H1 (cell line): Measurements from ENCODE around the gene ANKRD11. TPM values are rescaled to one million over a fixed set of nuclear protein-coding genes. Genes with fewer than 3 reads are reported as not detected.
"Not testable (repeated sequence)": the region's sequence is repeated elsewhere in the genome, so short reads cannot be mapped to it uniquely, and the experiment has no call there.

Experiments used
- CTCF ChIA-PET: fragments of 300-600 bp; sonication (Branson Sonifier 250); formaldehyde crosslinking; loops from one replicate; lab custom pipeline; 2021; ENCODE audit not compliant: partially characterized antibody; lab: Charles Lee
- POLR2A ChIA-PET: fragments of 300-600 bp; sonication (Branson Sonifier 250); formaldehyde crosslinking; loops from one replicate; lab custom pipeline; 2021; ENCODE audit warnings: inconsistent platforms; ENCODE audit not compliant: partially characterized antibody; lab: Charles Lee
- DNase-seq, 2 experiments: peaks; one replicate each; pipeline versions ENCODE4 v3.0.0 to v3.0.0-alpha.2; 2010 to 2022; ENCODE audit warnings: low spot score in 2 of 2, low read depth in 1 of 2, mixed read lengths in 1 of 2
- FAIRE-seq: peaks from 2 replicates; lab custom pipeline; 2011; peaks lifted over from hg19 to GRCh38; lab: Jason Lieb, UNC
- H2AFZ ChIP-seq: 2 replicates; pipeline ENCODE4 v1.8.1; 2012; ENCODE audit warnings: low read length, inconsistent platforms
- H2AK5ac ChIP-seq: 2 replicates; pipeline ENCODE4 v1.6.1; 2013; ENCODE audit warnings: low read depth, low read length
- H2BK120ac ChIP-seq: replicated peaks from 2 replicates; pipeline ENCODE3; 2013; ENCODE audit warnings: low read depth, low read length, inconsistent platforms
- H2BK12ac ChIP-seq: 2 replicates; pipeline ENCODE4 v1.6.1; 2013; ENCODE audit warnings: low read depth, low read length
- H2BK15ac ChIP-seq: 2 replicates; pipeline ENCODE4 v1.6.1; 2013; ENCODE audit warnings: low read length
- H2BK20ac ChIP-seq: 2 replicates; pipeline ENCODE4 v1.6.1; 2013; ENCODE audit warnings: low read length
- H2BK5ac ChIP-seq: 2 replicates; pipeline ENCODE4 v1.6.1; 2013; ENCODE audit warnings: low read depth, low read length
- H3K14ac ChIP-seq: 2 replicates; pipeline ENCODE4 v1.6.1; 2013; ENCODE audit warnings: inconsistent platforms; ENCODE audit not compliant: insufficient read length
- H3K18ac ChIP-seq: 2 replicates; pipeline ENCODE4 v1.6.1; 2013; ENCODE audit warnings: low read length; ENCODE audit errors: extremely low read depth
- H3K23ac ChIP-seq: 2 replicates; pipeline ENCODE4 v1.6.1; 2013; ENCODE audit warnings: inconsistent platforms; ENCODE audit not compliant: insufficient read length
- H3K23me2 ChIP-seq: 2 replicates; pipeline ENCODE4 v1.6.1; 2013; ENCODE audit warnings: low read depth, low read length
- H3K27ac ChIP-seq: 2 replicates; pipeline ENCODE4 v1.6.1; 2011; ENCODE audit warnings: low read depth, low read length, inconsistent platforms
- H3K27me3 ChIP-seq, 4 experiments: replicated peaks in 1 of 4; 1 replicate in 1 of 4; 2 replicates in 3 of 4; pipeline versions ENCODE4 v1.6.1 to v1.8.1; 2011 to 2013; ENCODE audit warnings: low read length in 3 of 4, mild to moderate bottlenecking in 3 of 4, inconsistent platforms in 2 of 4, mixed read lengths in 2 of 4, moderate library complexity in 1 of 4; ENCODE audit not compliant: control insufficient read depth in 3 of 4, insufficient read depth in 3 of 4; ENCODE audit errors: extremely low read depth in 1 of 4
- H3K36me3 ChIP-seq, 4 experiments: 2 replicates each; pipeline versions ENCODE4 v1.6.1 to v1.8.1; 2011 to 2013; ENCODE audit warnings: mild to moderate bottlenecking in 4 of 4, low read length in 3 of 4, moderate library complexity in 2 of 4, control low read depth in 1 of 4, inconsistent platforms in 1 of 4; ENCODE audit not compliant: insufficient read depth in 4 of 4, control insufficient read depth in 2 of 4
- H3K4ac ChIP-seq: replicated peaks from 2 replicates; pipeline ENCODE3; 2013; ENCODE audit warnings: low read length, low read depth, mixed read lengths, inconsistent platforms; ENCODE audit not compliant: insufficient read length
- H3K4me1 ChIP-seq, 4 experiments: replicated peaks in 1 of 4; 1 replicate in 1 of 4; 2 replicates in 3 of 4; pipeline versions ENCODE4 v1.6.1 to v1.8.1; 2011 to 2013; ENCODE audit warnings: low read length in 3 of 4, inconsistent platforms in 2 of 4, mixed read lengths in 1 of 4; ENCODE audit not compliant: insufficient read depth in 4 of 4, control insufficient read depth in 3 of 4
- H3K4me2 ChIP-seq, 2 experiments: 2 replicates each; pipeline versions ENCODE4 v1.6.1 to v1.8.1; 2011 to 2013; ENCODE audit warnings: low read depth in 2 of 2, low read length in 2 of 2, control low read depth in 1 of 2, inconsistent platforms in 1 of 2, mild to moderate bottlenecking in 1 of 2; ENCODE audit not compliant: insufficient read depth in 1 of 2
- H3K4me3 ChIP-seq, 4 experiments: fragments of 200-600, 300-600 bp in 1 of 4; sonication (generic), shearing (Covaris generic), sonication (Bioruptor Twin) in 1 of 4; 2 replicates each; pipeline versions ENCODE4 v1.5.1 to v1.8.1; 2011 to 2016; ENCODE audit warnings: low read length in 4 of 4, low read depth in 3 of 4, control low read depth in 2 of 4, inconsistent platforms in 2 of 4, mild to moderate bottlenecking in 2 of 4, mixed read lengths in 1 of 4, moderate library complexity in 1 of 4; ENCODE audit not compliant: insufficient read depth in 2 of 4; ENCODE audit errors: extremely low read depth in 1 of 4
- H3K56ac ChIP-seq: replicated peaks from 2 replicates; pipeline ENCODE3; 2013; ENCODE audit warnings: low read depth, mild to moderate bottlenecking, mixed read lengths, low read length, inconsistent platforms; ENCODE audit not compliant: insufficient read length
- H3K79me1 ChIP-seq: 2 replicates; pipeline ENCODE4 v1.6.1; 2013; ENCODE audit warnings: low read depth, low read length, control low read depth
- H3K79me2 ChIP-seq, 2 experiments: 2 replicates each; pipeline versions ENCODE4 v1.6.1 to v1.8.1; 2012 to 2013; ENCODE audit warnings: low read length in 2 of 2, mild to moderate bottlenecking in 2 of 2, inconsistent platforms in 1 of 2; ENCODE audit not compliant: insufficient read depth in 2 of 2, control insufficient read depth in 1 of 2
- H3K9ac ChIP-seq, 4 experiments: replicated peaks in 1 of 4; 1 replicate in 1 of 4; 2 replicates in 3 of 4; pipeline versions ENCODE4 v1.6.1 to v1.8.1; 2011 to 2013; ENCODE audit warnings: low read depth in 3 of 4, low read length in 3 of 4, control low read depth in 2 of 4, mild to moderate bottlenecking in 2 of 4, moderate library complexity in 2 of 4, inconsistent platforms in 1 of 4; ENCODE audit errors: extremely low read depth in 1 of 4
- H3K9me3 ChIP-seq, 2 experiments: 2 replicates each; pipeline versions ENCODE4 v1.6.1 to v1.8.1; 2012 to 2013; ENCODE audit warnings: mild to moderate bottlenecking in 2 of 2, moderate library complexity in 2 of 2, control low read depth in 1 of 2, inconsistent platforms in 1 of 2, low read depth in 1 of 2, low read length in 1 of 2, mixed read lengths in 1 of 2; ENCODE audit not compliant: insufficient read depth in 2 of 2
- H4K20me1 ChIP-seq, 2 experiments: replicated peaks in 1 of 2; 2 replicates each; pipeline versions ENCODE3 to v1.8.1; 2011 to 2013; ENCODE audit warnings: inconsistent platforms in 2 of 2, low read length in 2 of 2, mild to moderate bottlenecking in 1 of 2; ENCODE audit not compliant: insufficient read depth in 2 of 2, control insufficient read depth in 1 of 2
- H4K5ac ChIP-seq: 2 replicates; pipeline ENCODE4 v1.6.1; 2013; ENCODE audit warnings: low read length, low read depth, mixed read lengths, inconsistent platforms; ENCODE audit not compliant: insufficient read length
- H4K8ac ChIP-seq: 2 replicates; pipeline ENCODE4 v1.8.0; 2013; ENCODE audit warnings: mild to moderate bottlenecking, moderate library complexity, low read length, inconsistent platforms; ENCODE audit not compliant: insufficient read depth; ENCODE audit errors: extremely low read depth
- H4K91ac ChIP-seq: replicated peaks from 2 replicates; pipeline ENCODE3; 2013; ENCODE audit warnings: low read length, mixed read lengths, inconsistent platforms; ENCODE audit not compliant: insufficient read length
- CHD2 ChIP-seq: IDR thresholded peaks from 2 replicates; pipeline ENCODE4 v1.6.1; 2012; ENCODE audit warnings: low read length, improper control_type of control experiment
- GABPA ChIP-seq: IDR thresholded peaks from 2 replicates; pipeline ENCODE4 v1.6.1; 2011; ENCODE audit warnings: mild to moderate bottlenecking, low read length, moderate library complexity, borderline replicate concordance; ENCODE audit not compliant: insufficient read depth
- KDM1A ChIP-seq: fragments of 200-600, 300-600 bp; sonication (generic); IDR thresholded peaks from 2 replicates; pipeline ENCODE4 v1.7.1; 2016; ENCODE audit warnings: mild to moderate bottlenecking, low read length, borderline replicate concordance
- MAFK ChIP-seq: IDR thresholded peaks from 2 replicates; pipeline ENCODE4 v1.6.1; 2012; ENCODE audit warnings: low read depth, mild to moderate bottlenecking, improper control_type of control experiment, low read length
- RFX5 ChIP-seq: IDR thresholded peaks from 2 replicates; pipeline ENCODE4 v1.6.1; 2011; ENCODE audit warnings: low read depth, low read length, improper control_type of control experiment, borderline replicate concordance
- RXRA ChIP-seq: IDR thresholded peaks from 2 replicates; pipeline ENCODE4 v1.6.1; 2011; ENCODE audit warnings: low read depth, mild to moderate bottlenecking, low read length, moderate library complexity; ENCODE audit not compliant: insufficient read depth
- WGBS, 2 experiments: shearing (Covaris generic) in 1 of 2; methylation state at CpG; one replicate each; pipeline versions ENCODE4 v1.1.6 to v1.1.7; 2013 to 2015; ENCODE audit warnings: low lambda C conversion rate in 2 of 2, mixed read lengths in 2 of 2, inconsistent platforms in 1 of 2, low coverage in 1 of 2, missing lambda C conversion rate in 1 of 2; ENCODE audit not compliant: insufficient replicate concordance in 2 of 2, insufficient coverage in 1 of 2, insufficient read length in 1 of 2; ENCODE audit errors: extremely low coverage in 1 of 2, missing lambda C conversion rate in 1 of 2; 5-methylcytosine and 5-hydroxymethylcytosine counted together
- polyA plus RNA-seq, 7 experiments: library from polyadenylated mRNA; depleted of rRNA in 3 of 7; stranded (reverse) in 5 of 7; unstranded in 2 of 7; fragments of >200 nt in 5 of 7; fragments of 200-250 nt in 2 of 7; gene quantifications; 1 replicate in 5 of 7; 2 replicates in 1 of 7; 4 replicates in 1 of 7; pipeline versions ENCODE4 v1.2.1 to v1.2.3, GENCODE V29; 2011 to 2013; ENCODE audit warnings: missing spikeins in 2 of 7, mixed read lengths in 2 of 7
- total RNA-seq: library from RNA; stranded (reverse); fragmentation: NEBNext Ultra II Directional; extraction: Animal tissue kit (Norgen Biotek cat#: 25700); gene quantifications from 2 replicates; pipeline ENCODE4 v1.2.1, GENCODE V29; 2021

The ANKRD11 gene
- total and polyA plus RNA-seq, 2 of the 8 experiments (the other 6 are each of a cell fraction or from before 2014, with no cell fraction given), result 46.5 to 142 TPM

GRCh38 chr16:89244754-89245153 is 245.6 kb downstream of the ANKRD11 start (continued):
- no peak for TF ChIP-seq KDM1A
- TF ChIP-seq RXRA, result no peak
- no peak for TF ChIP-seq MAFK
- TF ChIP-seq GABPA, result no peak
- no peak for TF ChIP-seq CHD2
- TF ChIP-seq RFX5, result no peak

GRCh38 chr16:89244264-89244663 is 246.1 kb downstream of the ANKRD11 start:
- not testable (repeated sequence) for H3K79me2 ChIP-seq, H2BK5ac ChIP-seq, H2AK5ac ChIP-seq, H3K27ac ChIP-seq, FAIRE-seq, H4K8ac ChIP-seq, H3K56ac ChIP-seq, H3K4me1 ChIP-seq, H3K18ac ChIP-seq, H3K79me1 ChIP-seq, H2BK15ac ChIP-seq, H2AFZ ChIP-seq, DNase-seq, H3K9ac ChIP-seq, H3K36me3 ChIP-seq, H3K4ac ChIP-seq, H2BK120ac ChIP-seq, H3K9me3 ChIP-seq, H4K20me1 ChIP-seq, H4K91ac ChIP-seq, H3K4me3 ChIP-seq, H4K5ac ChIP-seq, H2BK20ac ChIP-seq, H3K23me2 ChIP-seq, H3K14ac ChIP-seq, H3K23ac ChIP-seq, H2BK12ac ChIP-seq, H3K4me2 ChIP-seq
- H3K27me3 ChIP-seq, result peaks cover 0 to 11% (median 6%) of the 10 kb centered on the region in 4 experiments; a peak in 4 of 7 replicates
- ChIA-PET POLR2A (interaction anchor here (1.1 kb wide), 1 partner anchor 42 kb away, joined by 4 read pairs; no protein-coding TSS in a partner anchor), CTCF (interaction anchor here (1.3 to 2.6 kb wide), 3 partner anchors 10 to 45 kb away, joined by 4 to 9 read pairs (median 5); no protein-coding TSS in a partner anchor)
- 82% methylated on average over 13 of the region's 13 CpGs; no CpG with 5 or more reads in 1 of the 2 experiments for WGBS, 2 experiments
